ENCODE results near the gene BICD2.

DNA sequence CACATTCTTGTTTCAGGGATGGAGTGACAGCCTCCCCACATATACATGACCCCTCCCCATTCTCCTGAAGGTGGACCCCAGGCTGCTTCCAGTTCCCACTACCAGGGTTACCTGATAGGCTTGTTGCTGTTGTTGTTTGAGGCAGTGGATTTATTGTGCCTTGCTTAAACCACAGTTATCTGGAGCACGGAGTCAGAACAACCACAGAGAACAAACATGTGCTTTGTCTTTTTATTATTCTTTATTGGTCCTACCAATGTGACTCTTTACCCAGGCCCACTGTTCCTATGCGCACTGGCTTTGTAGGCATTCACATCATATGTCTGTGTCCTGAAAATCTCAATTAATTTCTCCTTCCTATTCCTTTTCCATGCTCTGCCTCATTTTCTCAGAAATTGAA is 53.5 kb downstream of the BICD2 start:
- no peak for TF ChIP-seq CTCF (IDR thresholded peaks at IDR 0.05)
- TF ChIP-seq POLR2A (IDR thresholded peaks at IDR 0.05) = no peak
- TF ChIP-seq POLR2AphosphoS5 (IDR thresholded peaks at IDR 0.05) = no peak
